ENCODE results near the gene BRINP2.

BRINP2 gene

DNA sequence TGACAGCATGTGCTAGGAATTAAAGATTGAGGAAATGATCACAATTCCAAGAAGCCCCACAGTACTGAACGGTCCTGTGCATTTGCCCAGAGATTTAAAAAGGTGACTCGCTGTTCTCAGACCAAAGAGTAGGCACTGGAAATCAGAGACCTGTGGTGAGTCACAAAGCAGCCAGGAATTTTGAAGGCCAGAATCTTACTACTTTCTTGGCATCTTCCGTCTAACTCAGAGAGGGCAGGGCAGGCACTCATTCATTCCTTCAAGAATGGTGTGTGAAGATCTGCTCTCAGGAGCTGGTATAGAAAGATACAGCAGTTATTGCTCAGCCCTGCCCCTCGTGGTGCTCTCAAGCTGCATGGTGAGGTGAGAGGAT lies 57.9 kb downstream of the BRINP2 start:
- DNase-seq = no peak

DNA sequence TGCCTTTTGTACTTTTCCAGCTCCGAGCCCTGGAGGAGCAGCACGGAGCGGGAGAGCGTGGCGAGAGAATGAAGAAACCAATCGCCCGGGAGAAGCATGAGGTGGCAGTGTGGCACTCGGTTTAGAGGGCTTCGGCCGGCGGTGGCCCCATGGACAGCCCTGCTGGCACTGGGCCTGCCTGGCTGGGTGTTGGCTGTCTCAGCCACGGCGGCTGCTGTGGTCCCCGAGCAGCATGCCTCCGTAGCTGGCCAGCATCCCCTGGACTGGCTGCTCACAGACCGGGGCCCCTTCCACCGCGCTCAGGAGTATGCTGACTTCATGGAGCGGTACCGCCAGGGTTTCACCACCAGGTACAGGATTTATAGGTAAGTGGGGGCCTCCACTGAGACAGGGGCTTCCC lies 59.0 kb downstream of the BRINP2 start:
- DNase-seq = no peak

GRCh38 chr1:177230228-177231016 lies 59.7 kb downstream of the BRINP2 start:
- no peak for DNase-seq

GRCh38 chr1:177235350-177235749 lies 64.6 kb downstream of the BRINP2 start:
- DNase-seq = no peak

DNA sequence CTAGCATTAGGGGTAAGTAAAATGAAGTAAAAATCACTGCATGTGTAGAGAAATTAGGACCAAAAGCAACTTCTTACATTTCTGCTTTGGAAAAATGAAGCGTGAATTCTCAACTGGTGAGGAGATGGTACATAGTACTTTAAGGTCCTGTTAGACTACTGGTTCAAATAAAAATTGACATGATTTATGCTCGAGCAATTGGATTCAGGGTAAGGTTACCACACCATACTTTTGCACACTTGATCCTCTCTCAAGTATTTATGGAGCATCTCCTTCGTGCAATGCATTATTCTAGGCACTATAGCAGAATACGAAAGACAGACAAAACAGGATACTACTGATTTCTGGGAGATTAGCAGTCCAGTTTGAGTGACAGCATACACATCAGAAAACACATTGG lies 66.2 kb downstream of the BRINP2 start:
- no peak for DNase-seq

- DNase-seq = no peak
These were observed 68.2 kb downstream of the BRINP2 start for GRCh38 chr1:177238967-177239366.

GRCh38 chr1:177239792-177240191 lies 69.0 kb downstream of the BRINP2 start:
- no peak for DNase-seq

GRCh38 chr1:177243773-177244172 lies 73.0 kb downstream of the BRINP2 start:
- DNase-seq = no peak

GRCh38 chr1:177246710-177247580 lies 76.2 kb downstream of the BRINP2 start:
- DNase-seq = no peak

DNA sequence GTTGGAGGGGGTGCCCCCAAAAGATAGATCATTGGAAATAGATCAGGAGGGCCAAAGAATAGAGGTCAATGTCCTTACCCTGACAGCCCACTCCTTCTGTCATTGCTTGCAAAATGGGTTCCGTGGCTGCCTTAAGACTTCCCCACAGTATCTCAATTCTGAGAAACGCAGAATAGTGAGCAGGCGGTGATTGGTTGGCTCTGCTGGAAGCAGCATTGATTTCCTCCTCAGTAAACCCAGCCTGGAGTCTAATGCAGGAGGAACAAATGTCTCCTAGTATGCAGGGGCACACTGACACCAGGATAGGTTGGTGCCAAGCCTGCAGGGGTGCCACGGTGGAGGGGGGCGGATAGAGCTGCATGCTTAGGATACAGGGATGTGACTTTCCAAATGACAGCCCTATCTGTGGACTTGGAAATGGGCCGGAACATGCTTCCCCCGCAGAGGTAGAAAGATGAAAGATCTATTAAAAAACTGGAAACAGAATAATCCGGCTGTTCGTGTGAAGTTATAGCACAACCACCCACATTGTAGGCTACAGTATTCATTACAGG lies 76.9 kb downstream of the BRINP2 start:
- DNase-seq = no peak

GRCh38 chr1:177248258-177248657 lies 77.5 kb downstream of the BRINP2 start:
- DNase-seq = no peak

- DNase-seq = no peak
These were observed 78.5 kb downstream of the BRINP2 start for GRCh38 chr1:177249231-177249630.

- no peak for DNase-seq
These were observed 82.1 kb downstream of the BRINP2 start for GRCh38 chr1:177252877-177253276.

- no peak for DNase-seq
These were observed 84.7 kb downstream of the BRINP2 start for GRCh38 chr1:177255411-177255810.

DNA sequence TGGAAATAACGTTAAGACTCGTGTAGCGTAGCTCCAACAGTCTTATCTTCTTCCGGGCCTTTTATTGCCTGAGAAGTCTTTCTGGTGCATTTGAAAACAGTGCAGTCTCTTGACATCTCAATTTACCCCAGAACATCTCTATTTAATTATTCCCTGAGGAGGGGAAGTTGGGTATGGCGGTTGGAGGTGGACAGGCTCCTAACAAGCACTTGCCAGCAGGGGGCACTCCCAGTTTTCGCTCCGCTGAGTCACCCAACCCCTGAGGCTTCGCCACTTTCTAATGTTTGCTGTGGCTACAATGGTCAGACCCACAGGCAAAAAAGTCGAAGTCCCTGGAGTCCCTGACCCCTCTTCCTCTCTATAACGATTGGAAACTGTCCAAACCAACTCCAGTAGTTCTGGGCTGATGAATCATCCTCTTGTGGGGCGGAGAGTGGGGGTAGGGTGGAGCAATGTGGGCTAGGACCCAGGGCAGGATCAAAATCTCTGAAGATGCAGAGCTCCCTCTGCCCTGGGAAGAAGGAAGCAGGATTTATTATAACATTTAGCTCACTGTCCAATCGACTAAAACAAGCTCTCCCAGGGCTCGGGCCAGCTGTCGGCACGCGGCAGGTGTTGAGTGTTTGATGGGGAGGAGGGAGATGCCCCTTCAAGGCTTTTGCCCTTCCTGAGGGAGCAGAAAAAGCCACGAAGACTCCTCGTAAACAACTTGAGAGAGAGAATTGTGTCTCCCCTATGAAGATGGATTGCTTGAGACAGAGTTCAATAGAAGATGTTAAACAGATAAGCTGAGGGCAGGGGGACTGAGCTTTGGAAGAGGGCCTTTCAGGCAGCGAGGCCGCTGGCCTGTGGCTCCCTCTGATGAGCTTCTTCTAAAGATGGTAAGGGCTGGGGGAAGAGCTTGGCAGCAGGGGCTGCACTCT lies 85.7 kb downstream of the BRINP2 start:
- no peak for DNase-seq

DNA sequence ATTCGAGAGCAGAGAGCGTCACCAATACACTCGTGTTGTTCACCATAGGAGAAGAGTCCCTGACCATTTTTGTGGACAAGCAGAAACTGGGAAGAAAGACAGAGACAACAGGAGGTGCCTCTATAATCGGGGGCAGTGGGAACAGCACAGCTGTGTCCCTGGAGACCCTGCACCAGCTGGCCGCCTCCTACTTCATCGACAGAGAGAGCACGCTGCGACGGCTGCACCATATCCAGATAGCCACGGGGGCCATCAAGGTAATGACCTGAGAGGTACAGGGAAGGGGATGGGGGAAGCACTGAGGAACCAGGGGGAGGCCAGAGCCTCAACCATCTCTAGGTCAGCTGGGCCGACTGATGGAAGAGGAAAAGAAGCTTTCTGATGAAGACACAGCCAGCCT lies 86.4 kb downstream of the BRINP2 start:
- DNase-seq = no peak

GRCh38 chr1:177257576-177257975 lies 86.8 kb downstream of the BRINP2 start:
- DNase-seq = no peak

- no peak for DNase-seq
These were observed 100.1 kb downstream of the BRINP2 start for GRCh38 chr1:177270863-177271262.

DNA sequence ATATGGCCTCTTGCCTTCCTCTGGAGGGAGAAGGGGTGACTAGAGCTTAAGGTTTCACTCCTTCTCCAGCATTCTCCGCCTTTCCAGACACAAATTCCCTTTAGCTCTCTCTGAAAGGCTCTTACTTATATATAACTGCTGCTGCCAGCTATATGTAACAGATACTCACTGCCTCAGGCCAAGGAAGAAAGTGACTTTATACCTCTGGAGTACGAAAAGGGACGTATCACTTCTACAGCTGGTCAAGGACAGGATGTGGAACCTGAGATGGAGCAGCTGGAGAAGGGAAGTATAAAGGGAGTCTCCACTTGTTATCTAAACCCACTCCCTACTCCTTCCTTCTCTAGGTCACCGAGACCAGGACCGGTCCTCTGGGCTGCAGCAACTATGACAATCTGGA lies 102.4 kb downstream of the BRINP2 start:
- no peak for DNase-seq

DNA sequence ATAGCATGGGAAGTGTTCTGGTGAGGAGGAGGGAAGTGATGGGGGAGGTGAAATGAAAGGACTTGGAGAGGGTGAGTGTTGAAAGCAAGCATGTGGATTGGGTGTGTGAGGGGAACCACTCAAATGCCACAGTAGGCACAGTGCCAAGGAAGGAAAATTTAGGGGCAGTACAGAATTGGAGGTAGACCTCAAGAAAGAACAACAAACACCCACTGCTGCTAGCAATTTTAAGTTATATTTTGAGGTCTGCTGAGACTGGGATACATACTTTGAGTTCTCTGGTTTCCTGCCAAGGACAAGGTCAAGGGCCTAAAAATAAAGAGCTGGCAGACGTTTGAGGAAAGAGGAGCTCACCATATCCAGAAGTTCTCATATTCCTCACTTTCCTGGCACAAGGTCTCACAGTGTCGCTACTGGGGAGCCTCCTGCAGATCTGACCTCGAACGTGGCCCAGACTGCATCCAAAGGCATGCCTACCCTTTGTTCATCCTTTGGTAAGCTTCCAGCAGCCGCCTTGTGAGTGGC lies 104.0 kb downstream of the BRINP2 start:
- no peak for DNase-seq

DNA sequence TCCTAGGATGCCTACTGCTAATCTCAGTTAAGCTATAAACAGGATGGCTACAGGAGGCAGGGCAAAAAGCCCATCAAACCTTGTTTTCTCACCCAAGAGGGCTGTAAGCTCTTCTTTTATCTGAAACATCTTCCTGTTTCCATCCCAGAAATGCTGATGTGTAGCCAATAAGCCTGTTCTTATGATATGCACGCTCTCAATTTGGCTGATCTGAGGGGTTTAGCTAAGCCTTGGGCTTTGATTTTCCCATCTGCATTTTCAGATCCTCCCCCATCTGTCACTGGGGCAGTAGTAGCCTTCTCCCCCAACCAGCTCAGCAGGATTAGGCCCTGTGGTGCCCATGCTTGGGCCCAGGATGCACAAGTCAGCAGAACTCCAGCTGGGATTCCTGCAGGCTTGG lies 105.0 kb downstream of the BRINP2 start:
- DNase-seq = no peak

- no peak for DNase-seq
These were observed 108.0 kb downstream of the BRINP2 start for GRCh38 chr1:177278626-177279390.
